ENCODE measurements around the gene ING3. TPM values are rescaled to one million over a fixed set of nuclear protein-coding genes. Genes with fewer than 3 reads are reported as not detected.

Gene ING3
- total and polyA plus RNA-seq, 9 of the 15 experiments (the other 6 are each of a cell fraction or from before 2014, with no cell fraction given), result 22.8 to 233 (median 50.4) TPM

- TF ChIP-seq CHD7 (IDR thresholded peaks at IDR 0.05; ENCODE audit: low read depth, low read length), result no peak
- peak; percentile 77 for TF ChIP-seq MAFG (tag; conservative IDR thresholded peaks at IDR 0.05)
- no peak for TF ChIP-seq ZBTB49 (CRISPR knock-in tag; IDR thresholded peaks at IDR 0.05; ENCODE audit: borderline replicate concordance)
- TF ChIP-seq FOXA1 (IDR thresholded peaks at IDR 0.05; ENCODE audit: borderline replicate concordance), result no peak
- TF ChIP-seq BCL6 (CRISPR knock-in tag; IDR thresholded peaks at IDR 0.05), result no peak
- TF ChIP-seq ZNF699 (CRISPR knock-in tag; IDR thresholded peaks at IDR 0.05; ENCODE audit: insufficient replicate concordance), result no peak
- TF ChIP-seq EP300 (IDR thresholded peaks at IDR 0.05; ENCODE audit: low read length), result peak; percentile 41; the same call in 1 of the 2 replicates
- no peak for TF ChIP-seq TAF9B (IDR thresholded peaks at IDR 0.05; ENCODE audit: partially characterized antibody)
- TF ChIP-seq SNAPC5 (CRISPR knock-in tag; IDR thresholded peaks at IDR 0.05), result no peak
- no peak for TF ChIP-seq E2F4 (CRISPR knock-in tag; IDR thresholded peaks at IDR 0.05; ENCODE audit: low read depth)
- no peak for TF ChIP-seq CAMTA2 (CRISPR knock-in tag; conservative IDR thresholded peaks at IDR 0.05)
- no peak for TF ChIP-seq SUPT5H (IDR thresholded peaks at IDR 0.05)
These were observed 49.8 kb downstream of the ING3 start (continued) for GRCh38 chr7:121000081-121000983.
